ENCODE results near the gene GABRR2.
A peak's percentile ranks its signal among the peaks of the same experiment; 100 is the strongest.

The GABRR2 gene

GRCh38 chr6:89315249-89315885 lies at the start of gene GABRR2:
TSS of gene GABRR2 (minus strand) at chr6:89315299. CDS start at chr6:89315165, 134 bp downstream.
- DNase-seq (ENCODE audit: low spot score), result no peak

- DNase-seq (ENCODE audit: low spot score), result no peak
Measured at GRCh38 chr6:89364586-89364985, 49.5 kb upstream of the GABRR2 start.

GRCh38 chr6:89361171-89361570 lies 46.1 kb upstream of the GABRR2 start:
- no peak for DNase-seq (ENCODE audit: low spot score)

- DNase-seq (ENCODE audit: low spot score), result no peak
Measured at GRCh38 chr6:89360415-89360999, 45.4 kb upstream of the GABRR2 start.

GRCh38 chr6:89359561-89359960 lies 44.5 kb upstream of the GABRR2 start:
- peak; percentile 45 for DNase-seq (ENCODE audit: low spot score)

GRCh38 chr6:89357390-89357789 lies 42.3 kb upstream of the GABRR2 start:
- DNase-seq (ENCODE audit: low spot score), result no peak

- DNase-seq (ENCODE audit: low spot score), result no peak
Measured at GRCh38 chr6:89356642-89357170, 41.6 kb upstream of the GABRR2 start.

- DNase-seq (ENCODE audit: low spot score), result no peak
Measured at GRCh38 chr6:89355511-89356194, 40.6 kb upstream of the GABRR2 start.

GRCh38 chr6:89353702-89354392 lies 38.7 kb upstream of the GABRR2 start:
- peak; percentile 52 for DNase-seq (ENCODE audit: low spot score)

- no peak for DNase-seq (ENCODE audit: low spot score)
Measured at GRCh38 chr6:89353118-89353556, 38.0 kb upstream of the GABRR2 start.

GRCh38 chr6:89352278-89353117 lies 37.4 kb upstream of the GABRR2 start, which contains the start of gene UBE2J1:
TSS of gene UBE2J1 (minus strand) at chr6:89352722. CDS start at chr6:89352569, 153 bp downstream.
- peak; percentile 89 for DNase-seq (ENCODE audit: low spot score)

- DNase-seq (ENCODE audit: low spot score), result no peak
Measured at GRCh38 chr6:89351671-89352277, 36.7 kb upstream of the GABRR2 start.

GRCh38 chr6:89350281-89350966 lies 35.3 kb upstream of the GABRR2 start:
- no peak for DNase-seq (ENCODE audit: low spot score)

- no peak for DNase-seq (ENCODE audit: low spot score)
Measured at GRCh38 chr6:89348372-89348771, 33.3 kb upstream of the GABRR2 start.

- peak; percentile 36 for DNase-seq (ENCODE audit: low spot score)
Measured at GRCh38 chr6:89347825-89348224, 32.7 kb upstream of the GABRR2 start.

- no peak for DNase-seq (ENCODE audit: low spot score)
Measured at GRCh38 chr6:89346433-89346832, 31.3 kb upstream of the GABRR2 start.

- DNase-seq (ENCODE audit: low spot score), result no peak
Measured at GRCh38 chr6:89339565-89339964, 24.5 kb upstream of the GABRR2 start.

- no peak for DNase-seq (ENCODE audit: low spot score)
Measured at GRCh38 chr6:89335164-89335563, 20.1 kb upstream of the GABRR2 start.

GRCh38 chr6:89330910-89331309 lies 15.8 kb upstream of the GABRR2 start:
- DNase-seq (ENCODE audit: low spot score), result no peak

GRCh38 chr6:89328976-89329375 lies 13.9 kb upstream of the GABRR2 start:
- no peak for DNase-seq (ENCODE audit: low spot score)
